Panc1 (cell line): Measurements from ENCODE around the gene IPO13. TPM values are rescaled to one million over a fixed set of nuclear protein-coding genes. Genes with fewer than 3 reads are reported as not detected.

Experiments used
- ATAC-seq: fragments of 200-7000 bp; cut with Tn5 transposase; 2 replicates; pipeline ENCODE4 v1.9.1; 2020; ENCODE audit warnings: mild to moderate bottlenecking, moderate library complexity
- BruUV-seq: library from RNA; stranded (reverse); fragments of 400-500 nt; replicated peaks from 2 replicates; lab custom pipeline; 2021; lab: Mats Ljungman, UMichigan
- CTCF ChIA-PET: fragments of 300-600 bp; sonication (Branson Sonifier 250); formaldehyde crosslinking; loops from one replicate; lab custom pipeline; 2022; ENCODE audit warnings: antibody characterized with exemption; lab: Charles Lee
- POLR2A ChIA-PET: fragments of 300-600 bp; sonication (Branson Sonifier 250); formaldehyde crosslinking; loops from one replicate; lab custom pipeline; 2022; ENCODE audit warnings: antibody characterized with exemption; lab: Charles Lee
- DNase-seq: peaks from one replicate; pipeline ENCODE4 v3.0.0-alpha.2; 2010; ENCODE audit warnings: low read depth, low spot score
- H3K27ac ChIP-seq: 2 replicates; pipeline ENCODE4 v1.5.1; 2011; ENCODE audit warnings: mild to moderate bottlenecking, low read length, inconsistent platforms
- H3K27me3 ChIP-seq: fragments of 200-500 bp; sonication (Bioruptor generic); 2 replicates; pipeline ENCODE4 v1.6.0; 2014; ENCODE audit warnings: low read length, inconsistent platforms; ENCODE audit not compliant: control insufficient read depth, insufficient read depth
- H3K36me3 ChIP-seq: fragments of 200-500 bp; sonication (Bioruptor generic); 2 replicates; pipeline ENCODE4 v1.5.1; 2014; ENCODE audit warnings: inconsistent platforms, mild to moderate bottlenecking, low read length, moderate library complexity; ENCODE audit not compliant: control insufficient read depth, insufficient read depth
- H3K4me1 ChIP-seq: 2 replicates; pipeline ENCODE4 v1.5.1; 2011; ENCODE audit warnings: inconsistent platforms, mild to moderate bottlenecking, low read length, moderate library complexity; ENCODE audit not compliant: control insufficient read depth, insufficient read depth
- H3K4me3 ChIP-seq, 2 experiments: 2 replicates each; pipeline ENCODE4 v1.5.1; 2011 to 2012; ENCODE audit warnings: low read depth in 2 of 2, low read length in 2 of 2, mild to moderate bottlenecking in 2 of 2, inconsistent platforms in 1 of 2, moderate library complexity in 1 of 2
- H3K9me3 ChIP-seq: fragments of 200-500 bp; sonication (Bioruptor generic); 2 replicates; pipeline ENCODE4 v1.5.1; 2014; ENCODE audit warnings: low read depth, mild to moderate bottlenecking, inconsistent platforms, low read length, moderate library complexity; ENCODE audit not compliant: control insufficient read depth, insufficient read depth
- POLR2AphosphoS5 ChIP-seq: IDR thresholded peaks from 2 replicates; pipeline ENCODE4 v1.6.1; 2012; ENCODE audit warnings: mild to moderate bottlenecking, low read depth, low read length, moderate library complexity
- REST ChIP-seq, 2 experiments: IDR thresholded peaks; 2 replicates each; pipeline ENCODE4 v1.6.1; 2011 to 2012; ENCODE audit warnings: low read depth in 2 of 2, control low read depth in 1 of 2, low read length in 1 of 2, mild to moderate bottlenecking in 1 of 2, moderate library complexity in 1 of 2; ENCODE audit not compliant: insufficient read depth in 1 of 2
- TCF7L2 ChIP-seq: IDR thresholded peaks from 2 replicates; pipeline ENCODE4 v1.6.1; 2011; ENCODE audit warnings: mild to moderate bottlenecking, low read depth, low read length, inconsistent platforms
- in situ Hi-C: cut with HindIII; loops from 2 replicates; pipeline ENCODE4 v1.10.0; 2016; ENCODE audit warnings: low sequenced_read_pairs, low pct_unique_long_range_greater_than_20kb
- intact Hi-C: fragments of 100-400 bp; cut with micrococcal nuclease; formaldehyde crosslinking; loops from one replicate; pipeline ENCODE4 v1.10.0; 2022; ENCODE audit not compliant: unreplicated experiment
- total RNA-seq: library from RNA; stranded (reverse); gene quantifications from one replicate; pipeline ENCODE4 v1.2.1, GENCODE V29; 2021; ENCODE audit not compliant: unreplicated experiment
- TF ChIP-seq, protein P1 (sequence below): fragments of 450-650 bp; IDR thresholded peaks from 2 replicates; pipeline ENCODE4 v1.5.1; 2017; ENCODE audit warnings: mild to moderate bottlenecking

IPO13 gene
- total RNA-seq, 1 experiment from 2014 or later, result 40.0 TPM

DNA sequence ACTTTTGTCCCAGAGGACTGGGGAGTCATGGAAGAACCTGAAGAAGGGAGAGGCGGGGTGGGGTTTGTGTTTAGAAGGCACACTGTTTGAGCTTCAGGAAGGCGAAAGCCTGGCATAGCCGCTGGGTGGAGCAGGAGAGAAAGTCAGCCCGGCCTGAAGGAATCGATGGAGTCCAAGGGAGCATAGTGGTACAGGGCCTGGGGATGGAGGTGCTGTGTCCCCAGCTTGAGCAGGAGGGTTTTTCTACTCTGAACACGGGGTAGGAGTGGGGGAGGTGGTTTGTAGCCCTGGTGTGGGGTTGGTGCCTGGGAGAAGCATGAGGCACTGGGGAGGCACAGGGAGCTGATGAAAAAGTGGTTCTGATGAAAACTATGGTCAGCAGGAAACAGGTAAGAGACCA is 40.0 kb downstream of the IPO13 start:
- intact Hi-C loops (no loop called here), in situ Hi-C loops (no loop called here)
- TF ChIP-seq, protein P1, sequence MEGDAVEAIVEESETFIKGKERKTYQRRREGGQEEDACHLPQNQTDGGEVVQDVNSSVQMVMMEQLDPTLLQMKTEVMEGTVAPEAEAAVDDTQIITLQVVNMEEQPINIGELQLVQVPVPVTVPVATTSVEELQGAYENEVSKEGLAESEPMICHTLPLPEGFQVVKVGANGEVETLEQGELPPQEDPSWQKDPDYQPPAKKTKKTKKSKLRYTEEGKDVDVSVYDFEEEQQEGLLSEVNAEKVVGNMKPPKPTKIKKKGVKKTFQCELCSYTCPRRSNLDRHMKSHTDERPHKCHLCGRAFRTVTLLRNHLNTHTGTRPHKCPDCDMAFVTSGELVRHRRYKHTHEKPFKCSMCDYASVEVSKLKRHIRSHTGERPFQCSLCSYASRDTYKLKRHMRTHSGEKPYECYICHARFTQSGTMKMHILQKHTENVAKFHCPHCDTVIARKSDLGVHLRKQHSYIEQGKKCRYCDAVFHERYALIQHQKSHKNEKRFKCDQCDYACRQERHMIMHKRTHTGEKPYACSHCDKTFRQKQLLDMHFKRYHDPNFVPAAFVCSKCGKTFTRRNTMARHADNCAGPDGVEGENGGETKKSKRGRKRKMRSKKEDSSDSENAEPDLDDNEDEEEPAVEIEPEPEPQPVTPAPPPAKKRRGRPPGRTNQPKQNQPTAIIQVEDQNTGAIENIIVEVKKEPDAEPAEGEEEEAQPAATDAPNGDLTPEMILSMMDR, result no peak
- no peak for TF ChIP-seq REST (IDR thresholded peaks at IDR 0.05; ENCODE audit: insufficient read depth in 1 of 2, low read depth in 2 of 2, low read length in 1 of 2)
- no peak for TF ChIP-seq POLR2AphosphoS5
- H3K9me3 ChIP-seq, result no peaks in the 10 kb centered on the region
- ChIA-PET POLR2A (no interaction called here), CTCF (no interaction called here)
- no peak overlapping the region for H3K4me3 ChIP-seq
- ATAC-seq (no peak), DNase-seq (no peak)
- H3K27me3 ChIP-seq, result no peaks in the 10 kb centered on the region
- BruUV-seq, result no TSS peak
- H3K36me3 ChIP-seq, result 0 out of 2 replicates have a peak, but pooled peaks cover 3% of the 10 kb centered on the region
- H3K4me1 ChIP-seq, result peaks cover 11% of the 10 kb centered on the region
- no peak overlapping the region for H3K27ac ChIP-seq

DNA sequence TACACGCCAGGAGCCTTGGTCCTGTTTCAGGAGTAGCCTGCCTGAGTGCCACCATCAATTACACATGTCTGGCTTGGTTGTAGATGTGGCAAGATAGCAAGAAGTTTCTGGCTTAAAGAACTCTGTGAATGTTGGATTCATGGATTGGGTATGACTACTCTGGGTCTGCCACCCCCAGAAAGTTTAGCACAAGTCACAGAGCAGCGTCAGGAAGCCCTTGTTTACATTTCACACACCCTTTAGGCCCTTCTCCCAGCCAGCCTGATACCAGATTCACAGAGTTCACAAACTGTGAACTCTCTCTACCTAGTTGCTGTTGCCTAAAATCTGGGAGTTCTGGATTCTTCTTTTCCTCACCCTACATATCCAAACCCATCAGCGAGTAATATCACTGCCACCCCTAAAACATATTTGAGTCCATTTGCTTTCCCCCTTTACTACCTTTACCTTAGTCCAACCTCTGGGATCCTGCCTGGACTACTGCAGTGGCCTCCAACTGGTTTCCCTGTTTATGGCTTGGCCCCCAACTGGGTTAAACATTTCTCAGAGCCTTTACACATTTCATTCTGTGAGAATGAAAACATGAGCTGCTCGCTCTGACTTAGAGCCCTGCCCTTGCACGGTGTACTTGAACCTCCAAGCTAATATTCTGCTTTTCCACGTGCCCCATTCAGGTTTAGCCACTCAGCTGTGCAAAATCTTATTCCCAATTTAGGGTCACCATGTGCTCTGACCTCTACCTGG is 40.6 kb downstream of the IPO13 start:
- POLR2A ChIA-PET, result no interaction called here
- peaks cover 14% of the 10 kb centered on the region for H3K4me1 ChIP-seq
- H3K4me3 ChIP-seq, result no peak overlapping the region
- in situ Hi-C loops, result no loop called here
- CTCF ChIA-PET, result interaction anchor here (0.5 kb wide), 1 partner anchor 29 kb away, joined by 15 read pairs; no protein-coding TSS in a partner anchor
- DNase-seq (no peak), ATAC-seq (no peak)
- BruUV-seq, result no TSS peak
- no peaks in the 10 kb centered on the region for H3K9me3 ChIP-seq
- H3K36me3 ChIP-seq, result 0 out of 2 replicates have a peak, but pooled peaks cover 3% of the 10 kb centered on the region
- no peak overlapping the region for H3K27ac ChIP-seq
- H3K27me3 ChIP-seq, result no peaks in the 10 kb centered on the region
- no peak for TF ChIP-seq TCF7L2
- TF ChIP-seq POLR2AphosphoS5, result no peak
- intact Hi-C loops, result no loop called here
